ENCODE data around the gene APOL3. TPM values are rescaled to one million over a fixed set of nuclear protein-coding genes. Genes with fewer than 3 reads are reported as not detected.
"Not testable (repeated sequence)": the region's sequence is repeated elsewhere in the genome, so short reads cannot be mapped to it uniquely, and the experiment has no call there.

APOL3 gene
- polyA plus RNA-seq, 1 of the 3 experiments (the other 2 are of a cell fraction): 1.1 TPM

DNA sequence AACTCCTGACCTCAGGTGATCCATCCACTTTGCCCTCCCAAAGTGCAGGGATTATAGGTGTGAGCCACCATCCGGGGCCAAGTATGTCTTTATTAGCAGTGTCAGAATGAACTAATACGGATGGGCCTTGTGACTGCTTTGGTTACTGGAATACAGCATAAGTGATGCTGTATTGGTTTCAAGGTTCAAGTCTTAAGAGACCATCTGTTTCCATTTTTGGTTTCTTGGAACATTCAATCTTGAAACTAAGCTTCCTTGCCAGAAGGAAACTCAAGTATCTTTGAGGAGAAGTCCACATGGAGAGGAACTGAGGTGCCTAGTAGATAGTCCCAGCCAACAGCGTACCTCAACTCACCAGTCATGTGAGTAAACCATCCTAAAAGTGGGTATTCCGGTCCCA is 58.8 kb downstream of the APOL3 start:
- no peaks in the 10 kb centered on the region for H3F3A ChIP-seq (replicated peaks; ENCODE audit: insufficient read depth)
- CTCF ChIA-PET: interaction anchor here (1.5 to 2.4 kb wide), 2 partner anchors 35 to 171 kb away, joined by 4 to 7 read pairs; no protein-coding TSS in a partner anchor

DNA sequence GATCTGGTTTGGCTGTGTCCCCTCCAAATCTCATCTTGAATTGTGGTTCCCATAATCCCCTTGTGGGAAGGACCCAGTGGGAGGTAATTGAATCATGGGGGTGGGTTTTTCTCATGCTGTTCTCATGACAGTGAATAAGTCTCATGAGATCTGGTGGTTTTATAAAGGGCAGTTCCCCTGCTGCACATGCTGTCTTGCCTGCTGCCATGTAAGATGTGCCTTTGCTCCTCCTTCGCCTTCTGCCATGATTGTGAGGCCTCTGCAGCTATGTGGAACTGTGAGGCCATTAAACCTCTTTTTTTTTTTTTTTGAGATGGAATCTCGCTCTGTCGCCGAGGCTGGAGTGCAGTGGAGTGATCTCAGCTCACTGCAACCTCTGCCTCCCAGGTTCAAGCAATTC is 59.6 kb downstream of the APOL3 start:
- H3K4me1 ChIP-seq (ENCODE audit: control insufficient read depth in 1 of 2, insufficient read depth in 2 of 2, low read depth in 1 of 2, low read length in 1 of 2); H3K4me3 ChIP-seq (ENCODE audit: low read depth in 2 of 2, low read length in 1 of 2); H3K4me2 ChIP-seq; H2AFZ ChIP-seq (ENCODE audit: low read depth); DNase-seq; H3K9me2 ChIP-seq; H3K9me3 ChIP-seq; H3K79me2 ChIP-seq (ENCODE audit: insufficient read depth); H3K27ac ChIP-seq (ENCODE audit: low read depth in 2 of 2, low read length in 1 of 2); H3K27me3 ChIP-seq (ENCODE audit: insufficient read depth); POLR2A ChIA-PET; H4K20me1 ChIP-seq (ENCODE audit: insufficient read depth); H3K36me3 ChIP-seq (replicated peaks in 1 of 2; ENCODE audit: control insufficient read depth in 1 of 2, insufficient read depth in 2 of 2, low read length in 1 of 2); H3F3A ChIP-seq (replicated peaks; ENCODE audit: insufficient read depth); H3K9ac ChIP-seq: not testable (repeated sequence)
- WGBS (ENCODE audit: low lambda C conversion rate): 87% methylated on average over 4 of the region's 4 CpGs
- CTCF ChIA-PET: interaction anchor here (0.6 to 2.4 kb wide), 2 partner anchors 34 to 265 kb away, joined by 3 to 7 read pairs; no protein-coding TSS in a partner anchor

More for the DNA sequence above, 58.8 kb downstream of the APOL3 start:
- Histone ChIP-seq H3K4me3 (ENCODE audit: low read depth in 2 of 2, low read length in 1 of 2) (no peak overlapping the region), H3K9me3 (no peaks in the 10 kb centered on the region), H2AFZ (ENCODE audit: low read depth) (no peak overlapping the region), H3K9ac (no peak overlapping the region), H3K4me1 (ENCODE audit: control insufficient read depth in 1 of 2, insufficient read depth in 2 of 2, low read depth in 1 of 2, low read length in 1 of 2) (no peaks in the 10 kb centered on the region), H3K36me3 (replicated peaks in 1 of 2; ENCODE audit: control insufficient read depth in 1 of 2, insufficient read depth in 2 of 2, low read length in 1 of 2) (no peaks in the 10 kb centered on the region), H3K4me2 (no peak overlapping the region), H3K9me2 (no peaks in the 10 kb centered on the region), H3K27me3 (ENCODE audit: insufficient read depth) (no peaks in the 10 kb centered on the region), H4K20me1 (ENCODE audit: insufficient read depth) (no peaks in the 10 kb centered on the region), H3K79me2 (ENCODE audit: insufficient read depth) (no peaks in the 10 kb centered on the region), H3K27ac (ENCODE audit: low read depth in 2 of 2, low read length in 1 of 2) (no peak overlapping the region)
- no peak for DNase-seq
- TF ChIP-seq TEAD4 (IDR thresholded peaks at IDR 0.05; ENCODE audit: borderline replicate concordance, insufficient read depth) (no peak), RXRA (IDR thresholded peaks at IDR 0.05; ENCODE audit: borderline replicate concordance, low read depth) (no peak), RFX5 (IDR thresholded peaks at IDR 0.05; ENCODE audit: low read length) (no peak), EP300 (IDR thresholded peaks at IDR 0.05; ENCODE audit: borderline replicate concordance in 1 of 2, low read depth in 1 of 2, low read length in 1 of 2) (no peak), RCOR1 (IDR thresholded peaks at IDR 0.05; ENCODE audit: low read length) (no peak), NRF1 (IDR thresholded peaks at IDR 0.05; ENCODE audit: low read depth, low read length) (no peak), CHD2 (IDR thresholded peaks at IDR 0.05; ENCODE audit: low read length, partially characterized antibody) (no peak), FOSL2 (IDR thresholded peaks at IDR 0.05; ENCODE audit: borderline replicate concordance, low read depth) (no peak), ELF1 (IDR thresholded peaks at IDR 0.05) (no peak), RAD21 (IDR thresholded peaks at IDR 0.05; ENCODE audit: low read length) (no peak), JUND (IDR thresholded peaks at IDR 0.05) (no peak)
- TF ChIP-seq, protein P1, sequence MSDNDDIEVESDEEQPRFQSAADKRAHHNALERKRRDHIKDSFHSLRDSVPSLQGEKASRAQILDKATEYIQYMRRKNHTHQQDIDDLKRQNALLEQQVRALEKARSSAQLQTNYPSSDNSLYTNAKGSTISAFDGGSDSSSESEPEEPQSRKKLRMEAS (IDR thresholded peaks at IDR 0.05; ENCODE audit: low read depth): no peak
- TF ChIP-seq, protein P2, sequence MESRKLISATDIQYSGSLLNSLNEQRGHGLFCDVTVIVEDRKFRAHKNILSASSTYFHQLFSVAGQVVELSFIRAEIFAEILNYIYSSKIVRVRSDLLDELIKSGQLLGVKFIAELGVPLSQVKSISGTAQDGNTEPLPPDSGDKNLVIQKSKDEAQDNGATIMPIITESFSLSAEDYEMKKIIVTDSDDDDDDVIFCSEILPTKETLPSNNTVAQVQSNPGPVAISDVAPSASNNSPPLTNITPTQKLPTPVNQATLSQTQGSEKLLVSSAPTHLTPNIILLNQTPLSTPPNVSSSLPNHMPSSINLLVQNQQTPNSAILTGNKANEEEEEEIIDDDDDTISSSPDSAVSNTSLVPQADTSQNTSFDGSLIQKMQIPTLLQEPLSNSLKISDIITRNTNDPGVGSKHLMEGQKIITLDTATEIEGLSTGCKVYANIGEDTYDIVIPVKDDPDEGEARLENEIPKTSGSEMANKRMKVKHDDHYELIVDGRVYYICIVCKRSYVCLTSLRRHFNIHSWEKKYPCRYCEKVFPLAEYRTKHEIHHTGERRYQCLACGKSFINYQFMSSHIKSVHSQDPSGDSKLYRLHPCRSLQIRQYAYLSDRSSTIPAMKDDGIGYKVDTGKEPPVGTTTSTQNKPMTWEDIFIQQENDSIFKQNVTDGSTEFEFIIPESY (IDR thresholded peaks at IDR 0.05; ENCODE audit: borderline replicate concordance, low read depth): no peak
- TF ChIP-seq, protein P3, sequence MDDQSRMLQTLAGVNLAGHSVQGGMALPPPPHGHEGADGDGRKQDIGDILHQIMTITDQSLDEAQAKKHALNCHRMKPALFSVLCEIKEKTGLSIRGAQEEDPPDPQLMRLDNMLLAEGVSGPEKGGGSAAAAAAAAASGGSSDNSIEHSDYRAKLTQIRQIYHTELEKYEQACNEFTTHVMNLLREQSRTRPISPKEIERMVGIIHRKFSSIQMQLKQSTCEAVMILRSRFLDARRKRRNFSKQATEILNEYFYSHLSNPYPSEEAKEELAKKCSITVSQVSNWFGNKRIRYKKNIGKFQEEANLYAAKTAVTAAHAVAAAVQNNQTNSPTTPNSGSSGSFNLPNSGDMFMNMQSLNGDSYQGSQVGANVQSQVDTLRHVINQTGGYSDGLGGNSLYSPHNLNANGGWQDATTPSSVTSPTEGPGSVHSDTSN (IDR thresholded peaks at IDR 0.05): no peak
- TF ChIP-seq, protein P4, sequence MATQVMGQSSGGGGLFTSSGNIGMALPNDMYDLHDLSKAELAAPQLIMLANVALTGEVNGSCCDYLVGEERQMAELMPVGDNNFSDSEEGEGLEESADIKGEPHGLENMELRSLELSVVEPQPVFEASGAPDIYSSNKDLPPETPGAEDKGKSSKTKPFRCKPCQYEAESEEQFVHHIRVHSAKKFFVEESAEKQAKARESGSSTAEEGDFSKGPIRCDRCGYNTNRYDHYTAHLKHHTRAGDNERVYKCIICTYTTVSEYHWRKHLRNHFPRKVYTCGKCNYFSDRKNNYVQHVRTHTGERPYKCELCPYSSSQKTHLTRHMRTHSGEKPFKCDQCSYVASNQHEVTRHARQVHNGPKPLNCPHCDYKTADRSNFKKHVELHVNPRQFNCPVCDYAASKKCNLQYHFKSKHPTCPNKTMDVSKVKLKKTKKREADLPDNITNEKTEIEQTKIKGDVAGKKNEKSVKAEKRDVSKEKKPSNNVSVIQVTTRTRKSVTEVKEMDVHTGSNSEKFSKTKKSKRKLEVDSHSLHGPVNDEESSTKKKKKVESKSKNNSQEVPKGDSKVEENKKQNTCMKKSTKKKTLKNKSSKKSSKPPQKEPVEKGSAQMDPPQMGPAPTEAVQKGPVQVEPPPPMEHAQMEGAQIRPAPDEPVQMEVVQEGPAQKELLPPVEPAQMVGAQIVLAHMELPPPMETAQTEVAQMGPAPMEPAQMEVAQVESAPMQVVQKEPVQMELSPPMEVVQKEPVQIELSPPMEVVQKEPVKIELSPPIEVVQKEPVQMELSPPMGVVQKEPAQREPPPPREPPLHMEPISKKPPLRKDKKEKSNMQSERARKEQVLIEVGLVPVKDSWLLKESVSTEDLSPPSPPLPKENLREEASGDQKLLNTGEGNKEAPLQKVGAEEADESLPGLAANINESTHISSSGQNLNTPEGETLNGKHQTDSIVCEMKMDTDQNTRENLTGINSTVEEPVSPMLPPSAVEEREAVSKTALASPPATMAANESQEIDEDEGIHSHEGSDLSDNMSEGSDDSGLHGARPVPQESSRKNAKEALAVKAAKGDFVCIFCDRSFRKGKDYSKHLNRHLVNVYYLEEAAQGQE (IDR thresholded peaks at IDR 0.05; ENCODE audit: low read depth, low read length): no peak
- TF ChIP-seq, protein P5, sequence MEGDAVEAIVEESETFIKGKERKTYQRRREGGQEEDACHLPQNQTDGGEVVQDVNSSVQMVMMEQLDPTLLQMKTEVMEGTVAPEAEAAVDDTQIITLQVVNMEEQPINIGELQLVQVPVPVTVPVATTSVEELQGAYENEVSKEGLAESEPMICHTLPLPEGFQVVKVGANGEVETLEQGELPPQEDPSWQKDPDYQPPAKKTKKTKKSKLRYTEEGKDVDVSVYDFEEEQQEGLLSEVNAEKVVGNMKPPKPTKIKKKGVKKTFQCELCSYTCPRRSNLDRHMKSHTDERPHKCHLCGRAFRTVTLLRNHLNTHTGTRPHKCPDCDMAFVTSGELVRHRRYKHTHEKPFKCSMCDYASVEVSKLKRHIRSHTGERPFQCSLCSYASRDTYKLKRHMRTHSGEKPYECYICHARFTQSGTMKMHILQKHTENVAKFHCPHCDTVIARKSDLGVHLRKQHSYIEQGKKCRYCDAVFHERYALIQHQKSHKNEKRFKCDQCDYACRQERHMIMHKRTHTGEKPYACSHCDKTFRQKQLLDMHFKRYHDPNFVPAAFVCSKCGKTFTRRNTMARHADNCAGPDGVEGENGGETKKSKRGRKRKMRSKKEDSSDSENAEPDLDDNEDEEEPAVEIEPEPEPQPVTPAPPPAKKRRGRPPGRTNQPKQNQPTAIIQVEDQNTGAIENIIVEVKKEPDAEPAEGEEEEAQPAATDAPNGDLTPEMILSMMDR (IDR thresholded peaks at IDR 0.05): no peak
- POLR2A ChIA-PET: no interaction called here
- WGBS (ENCODE audit: low lambda C conversion rate): 89% methylated on average over 4 of the region's 4 CpGs

Measured in SK-N-SH (cell line).